ENCODE data around the gene NUMB. TPM values are rescaled to one million over a fixed set of nuclear protein-coding genes. Genes with fewer than 3 reads are reported as not detected.

The NUMB gene
- 47.1 and 51.2 TPM in 2 replicates for total RNA-seq

DNA sequence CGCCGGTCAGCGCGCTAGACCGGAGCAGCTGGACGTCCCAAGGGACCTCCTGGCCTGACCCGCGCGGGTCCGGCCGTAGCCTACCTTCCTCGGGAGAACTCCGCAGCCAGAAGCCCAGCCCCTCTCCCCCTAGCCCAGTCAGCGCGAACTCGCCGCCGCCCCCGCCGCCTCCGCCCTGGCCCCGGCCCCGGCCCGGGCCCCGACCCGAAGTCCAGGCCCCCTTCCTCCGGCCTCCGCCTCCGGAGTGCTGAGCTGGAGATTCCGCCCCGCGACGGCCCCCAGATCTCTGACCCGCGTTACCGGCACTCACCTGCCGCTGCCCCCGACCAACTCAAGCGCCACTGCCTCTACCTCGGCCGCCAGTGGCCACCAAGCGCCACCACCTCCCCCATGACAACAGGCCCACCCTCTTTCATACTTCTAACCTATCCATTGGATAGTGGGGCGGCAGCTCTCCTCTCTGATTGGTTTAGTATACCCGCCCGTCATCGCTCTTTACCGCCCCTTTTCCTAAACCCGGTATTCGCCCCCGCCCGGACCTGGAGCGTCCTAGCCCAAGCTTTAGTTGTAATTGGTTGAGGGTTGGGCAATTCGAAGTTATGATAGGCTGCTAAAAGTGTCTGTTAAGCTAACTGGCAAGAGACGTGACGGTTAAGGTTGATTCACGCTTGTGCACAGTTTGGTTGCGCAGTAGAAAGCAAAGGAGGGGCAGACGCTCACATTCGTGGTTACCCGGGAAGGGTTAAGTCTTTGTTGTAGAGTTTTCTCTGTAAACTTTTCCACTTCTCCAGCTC, at the start of gene NUMB:
Gene NUMB (minus strand): TSS at position 364 of the 794 bp plus-strand sequence. CDS start 102,795 bp downstream, outside the sequence.

GRCh38 chr14:73237219-73237785, 221.0 kb downstream of the NUMB start, which contains the start of gene PAPLN:
TSS of gene PAPLN (plus strand) at chr14:73237506. CDS start at chr14:73239779, 2,273 bp downstream.

Other genes with a start within 250 kb of the NUMB start
- 18.6 and 19.7 TPM in 2 replicates for gene PAPLN, start 221.0 kb downstream of the NUMB start, total RNA-seq
- gene RIOX1, start 32.4 kb upstream of the NUMB start, total RNA-seq: 20.9 and 22.1 TPM in 2 replicates
- gene ACOT1, start 78.6 kb upstream of the NUMB start, total RNA-seq: 2.0 and 2.5 TPM in 2 replicates
- gene HEATR4, start 100.4 kb upstream of the NUMB start, total RNA-seq: 0.25 TPM in 1 of 2 replicates, not detected in the other
- gene ACOT2, start 110.7 kb upstream of the NUMB start, total RNA-seq: 19.7 and 20.5 TPM in 2 replicates
- gene ACOT4, start 133.3 kb upstream of the NUMB start, total RNA-seq: 0.80 and 1.4 TPM in 2 replicates
- gene ACOT6, start 154.0 kb upstream of the NUMB start, total RNA-seq: not detected in 2 replicates
- 5.3 and 10.7 TPM in 2 replicates for gene DNAL1, start 186.4 kb upstream of the NUMB start, total RNA-seq